HS-5 (cell line): Measurements from ENCODE around the gene ELMO3.

Experiments used
- DNase-seq: peaks from one replicate; pipeline ENCODE4 v3.0.0-alpha.2; 2012; ENCODE audit warnings: low read depth

The ELMO3 gene

GRCh38 chr16:67199808-67200198 is 872 bp downstream of the ELMO3 start:
- DNase-seq: no peak

DNA sequence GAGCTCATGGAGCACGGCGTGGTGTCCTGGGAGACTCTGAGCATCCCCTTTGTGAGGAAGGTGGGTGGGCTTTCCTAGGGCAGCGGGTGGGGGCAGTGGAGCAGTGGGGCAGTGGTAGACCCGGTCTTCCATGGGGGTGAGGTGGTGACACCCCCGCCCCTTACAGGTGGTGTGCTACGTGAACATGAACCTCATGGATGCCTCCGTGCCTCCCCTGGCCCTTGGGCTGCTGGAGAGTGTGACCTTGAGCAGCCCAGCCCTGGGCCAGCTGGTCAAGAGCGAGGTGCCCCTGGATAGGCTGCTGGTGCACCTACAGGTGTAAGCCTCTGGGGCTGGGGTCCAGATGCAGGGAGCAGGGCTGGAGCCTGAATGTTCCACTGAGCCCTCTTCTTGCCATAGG is 1.6 kb downstream of the ELMO3 start:
- no peak for DNase-seq

DNA sequence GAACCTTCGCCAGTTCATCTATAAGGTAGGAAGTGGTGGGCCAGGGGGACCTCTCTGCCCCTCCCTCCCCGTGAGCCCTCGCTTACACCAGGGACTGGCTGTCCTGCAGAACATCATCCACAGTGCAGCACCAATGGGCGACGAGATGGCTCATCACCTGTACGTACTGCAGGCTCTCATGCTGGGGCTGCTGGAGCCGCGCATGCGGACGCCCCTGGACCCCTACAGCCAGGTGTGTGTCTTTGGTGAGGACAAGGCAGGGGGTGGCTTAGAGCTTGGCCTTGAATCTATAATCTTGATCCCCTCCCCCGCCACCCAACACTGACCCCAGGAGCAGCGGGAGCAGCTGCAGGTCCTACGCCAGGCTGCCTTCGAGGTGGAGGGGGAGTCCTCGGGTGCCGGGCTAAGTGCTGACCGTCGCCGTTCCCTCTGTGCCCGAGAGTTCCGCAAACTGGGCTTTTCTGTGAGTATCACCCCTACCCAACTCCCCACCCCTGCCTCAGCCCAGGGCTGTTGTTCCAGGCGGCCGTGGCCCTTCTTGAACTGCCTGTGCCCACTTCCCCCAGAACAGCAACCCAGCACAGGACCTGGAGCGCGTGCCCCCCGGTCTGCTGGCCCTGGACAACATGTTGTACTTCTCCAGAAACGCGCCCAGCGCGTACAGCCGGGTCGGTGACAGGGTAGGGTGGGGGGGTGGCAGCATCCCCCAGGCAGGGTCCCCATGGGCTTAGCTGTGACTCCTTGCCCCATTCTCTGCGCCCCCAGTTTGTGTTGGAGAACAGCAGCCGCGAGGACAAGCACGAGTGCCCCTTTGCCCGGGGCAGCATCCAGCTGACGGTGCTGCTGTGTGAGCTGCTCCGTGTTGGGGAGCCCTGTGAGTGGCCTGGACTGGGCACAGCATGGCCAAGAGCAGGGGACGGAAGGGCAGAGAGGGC is 2.7 kb downstream of the ELMO3 start:
- no peak for DNase-seq

DNA sequence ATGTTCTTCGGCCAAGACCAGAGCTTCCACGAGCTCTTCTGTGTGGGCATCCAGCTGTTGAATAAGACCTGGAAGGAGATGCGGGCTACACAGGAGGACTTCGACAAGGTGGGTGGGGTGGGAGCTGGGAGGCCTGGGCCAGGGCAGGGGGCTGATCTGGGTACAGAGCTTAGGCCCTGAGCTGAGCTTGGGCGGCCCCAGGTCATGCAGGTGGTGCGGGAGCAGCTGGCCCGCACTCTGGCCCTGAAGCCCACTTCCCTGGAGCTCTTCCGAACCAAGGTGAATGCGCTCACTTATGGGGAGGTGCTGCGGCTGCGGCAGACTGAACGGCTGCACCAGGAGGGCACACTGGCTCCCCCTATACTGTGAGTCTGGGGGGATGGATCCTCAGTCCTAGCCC is 3.5 kb downstream of the ELMO3 start:
- no peak for DNase-seq

GRCh38 chr16:67202956-67203493 is 4.1 kb downstream of the ELMO3 start:
- no peak for DNase-seq

DNA sequence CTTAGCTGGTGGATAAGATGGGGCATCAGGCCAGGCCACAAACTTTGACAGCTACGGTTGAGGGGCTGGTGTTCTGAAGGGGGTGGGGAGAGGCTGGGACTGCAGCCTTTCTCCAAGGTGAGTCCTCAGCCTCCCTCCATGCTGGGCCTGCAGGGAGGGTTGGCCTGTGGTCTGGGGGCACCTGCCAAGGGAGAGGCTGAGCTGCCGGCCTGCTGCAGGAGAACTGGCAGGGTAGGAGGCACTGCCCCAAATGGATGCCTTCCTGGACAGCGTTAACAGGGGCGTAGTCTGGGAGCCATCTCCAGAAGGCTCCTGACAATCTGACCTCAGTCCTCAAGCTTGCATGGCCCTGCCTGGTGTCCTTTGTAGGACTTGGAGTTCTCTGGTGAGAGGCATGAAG is 5.1 kb downstream of the ELMO3 start:
- DNase-seq: no peak

GRCh38 chr16:67206129-67206837 is 7.4 kb downstream of the ELMO3 start:
- no peak for DNase-seq

DNA sequence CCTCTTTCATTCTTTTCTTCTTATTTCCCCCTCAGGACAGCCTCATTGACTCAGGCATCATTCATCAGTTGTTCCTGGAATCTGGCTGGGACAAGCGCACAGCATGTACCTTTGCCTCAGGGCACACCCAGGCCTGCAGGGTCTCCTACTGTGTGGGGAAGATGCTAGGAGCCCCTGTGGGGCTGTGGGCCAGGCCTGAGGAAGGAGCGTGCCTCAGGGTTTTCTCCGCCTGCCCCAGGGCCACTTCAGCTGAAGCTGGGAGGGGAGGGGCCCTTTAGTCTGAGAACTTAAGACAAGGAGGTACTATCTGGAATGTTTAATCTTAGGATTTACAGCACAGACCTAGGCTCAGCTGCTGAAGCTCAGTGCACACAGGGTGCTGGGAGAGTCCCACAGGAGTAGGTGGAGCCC is 7.9 kb downstream of the ELMO3 start:
- no peak for DNase-seq

DNA sequence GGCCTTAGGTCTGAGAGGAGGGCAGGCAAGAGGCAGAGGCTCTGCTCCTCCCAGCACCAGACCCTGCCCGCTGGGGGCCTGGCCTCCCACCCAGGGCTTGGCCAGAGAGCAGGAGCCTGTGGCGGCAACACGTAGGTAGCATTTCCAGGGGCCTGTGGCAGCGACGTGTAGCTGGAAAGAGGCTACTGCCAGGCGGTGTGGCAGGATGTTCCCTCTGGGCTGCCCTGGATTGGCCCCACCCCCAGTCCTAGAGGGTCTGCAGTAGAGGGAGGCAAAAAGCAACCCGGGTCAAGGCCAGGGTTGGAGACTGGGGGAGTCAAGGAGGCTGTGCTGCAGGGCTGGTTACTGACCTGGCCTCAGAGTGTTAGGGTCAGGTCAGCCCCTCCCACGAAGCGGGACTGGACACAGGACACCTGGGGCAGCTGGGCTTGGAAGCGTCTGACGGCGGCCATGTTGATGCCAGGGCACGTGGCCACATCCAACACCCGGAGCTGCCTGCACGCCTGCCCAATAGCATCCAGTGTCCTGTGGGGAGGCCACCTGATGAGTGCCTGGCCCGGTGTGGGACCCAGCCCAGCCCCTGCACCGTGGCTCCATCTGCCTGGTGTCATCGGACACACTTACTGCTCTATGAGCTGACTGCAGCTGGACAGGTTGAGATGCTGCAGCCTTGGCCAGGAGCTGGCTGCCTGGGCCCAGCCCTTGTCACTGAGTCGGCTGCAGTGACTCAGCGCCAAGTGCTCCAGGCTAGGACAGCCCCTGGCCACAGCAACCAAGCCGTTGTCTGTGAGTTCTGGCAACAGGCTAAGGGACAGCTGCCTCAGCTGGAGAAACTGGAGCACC is 8.5 kb downstream of the ELMO3 start:
- DNase-seq: no peak

DNA sequence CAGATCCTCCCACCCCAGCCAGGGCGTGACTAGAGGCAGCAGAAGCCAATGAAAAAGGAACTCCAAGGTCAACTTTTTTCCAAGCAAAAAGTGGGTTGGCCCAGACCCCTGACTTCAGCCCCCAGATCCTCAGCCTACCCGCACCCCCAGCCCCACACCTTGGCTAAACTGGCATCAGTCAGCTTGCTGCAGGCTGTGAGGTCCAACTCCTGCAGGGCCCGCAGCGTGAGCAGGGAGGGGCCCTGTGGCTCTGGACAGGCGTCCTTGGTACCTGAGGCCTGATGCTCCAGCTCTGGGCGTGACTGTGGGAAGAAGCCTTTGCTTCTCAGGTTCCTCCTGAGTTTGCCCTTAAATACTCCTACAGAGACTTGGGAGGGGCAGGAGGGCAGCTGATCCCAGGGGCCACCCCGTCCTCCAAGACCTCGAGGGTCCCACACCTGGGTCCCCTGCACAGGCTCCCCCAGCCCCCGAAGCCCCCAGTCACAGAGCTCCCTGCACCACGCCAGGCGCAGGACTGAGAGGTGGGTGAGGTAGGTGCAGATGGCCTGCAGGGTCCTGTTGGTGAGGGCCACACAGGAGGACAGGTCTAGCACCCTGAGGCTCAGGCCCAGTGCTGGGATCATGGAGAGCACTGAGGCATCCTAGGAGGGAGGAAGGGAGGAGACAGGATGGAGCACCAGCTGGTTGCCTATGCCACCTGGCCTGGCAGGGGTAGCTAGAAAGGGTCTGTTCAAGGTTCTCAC is 9.4 kb downstream of the ELMO3 start:
- no peak for DNase-seq

- DNase-seq: no peak
These were observed 10.6 kb downstream of the ELMO3 start for GRCh38 chr16:67209565-67209964.

- DNase-seq: no peak
These were observed 11.4 kb downstream of the ELMO3 start for GRCh38 chr16:67210069-67210937.

DNA sequence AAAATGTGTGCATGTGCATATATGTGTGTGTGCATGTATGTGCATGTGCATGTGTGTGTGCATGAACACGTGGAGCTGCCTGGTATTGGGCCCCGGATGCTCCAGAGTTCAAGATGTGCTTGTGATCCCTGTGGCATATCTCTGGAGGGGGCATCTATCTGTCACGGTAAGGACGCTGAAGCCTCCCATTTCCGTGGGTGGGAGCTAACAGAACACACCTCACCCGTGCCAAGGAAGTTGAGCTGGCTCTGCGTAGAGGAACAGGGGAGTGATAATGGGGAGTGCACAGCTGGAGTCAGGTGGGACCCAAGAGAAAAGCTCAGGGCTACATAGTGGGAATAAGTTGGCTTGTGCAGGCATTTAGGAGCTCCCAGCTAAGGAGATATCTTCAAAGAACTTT is 12.7 kb downstream of the ELMO3 start:
- DNase-seq: no peak

- DNase-seq: no peak
These were observed 13.8 kb downstream of the ELMO3 start for GRCh38 chr16:67212766-67213165.

- no peak for DNase-seq
These were observed 14.5 kb downstream of the ELMO3 start for GRCh38 chr16:67213197-67214019.

DNA sequence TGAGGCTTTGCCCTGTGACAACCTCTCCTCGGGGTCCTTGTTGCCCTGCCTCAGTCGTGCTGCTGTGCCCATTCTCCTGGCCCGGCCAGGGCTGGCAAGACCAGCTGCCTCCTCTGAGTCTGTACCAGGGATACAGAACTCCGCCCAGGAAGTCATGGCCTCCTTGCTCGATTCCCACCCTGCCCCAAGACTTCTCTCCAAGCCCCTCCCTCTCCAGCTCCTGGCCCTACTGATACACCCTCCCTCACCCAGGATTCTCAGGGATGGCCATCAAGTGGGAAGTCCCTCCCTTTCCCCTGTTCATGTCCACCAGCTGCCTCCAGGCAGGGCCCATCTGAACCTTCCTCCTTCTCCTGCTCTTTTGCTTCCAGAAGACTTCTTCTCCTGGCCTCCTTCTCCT is 16.8 kb downstream of the ELMO3 start:
- DNase-seq: no peak

DNA sequence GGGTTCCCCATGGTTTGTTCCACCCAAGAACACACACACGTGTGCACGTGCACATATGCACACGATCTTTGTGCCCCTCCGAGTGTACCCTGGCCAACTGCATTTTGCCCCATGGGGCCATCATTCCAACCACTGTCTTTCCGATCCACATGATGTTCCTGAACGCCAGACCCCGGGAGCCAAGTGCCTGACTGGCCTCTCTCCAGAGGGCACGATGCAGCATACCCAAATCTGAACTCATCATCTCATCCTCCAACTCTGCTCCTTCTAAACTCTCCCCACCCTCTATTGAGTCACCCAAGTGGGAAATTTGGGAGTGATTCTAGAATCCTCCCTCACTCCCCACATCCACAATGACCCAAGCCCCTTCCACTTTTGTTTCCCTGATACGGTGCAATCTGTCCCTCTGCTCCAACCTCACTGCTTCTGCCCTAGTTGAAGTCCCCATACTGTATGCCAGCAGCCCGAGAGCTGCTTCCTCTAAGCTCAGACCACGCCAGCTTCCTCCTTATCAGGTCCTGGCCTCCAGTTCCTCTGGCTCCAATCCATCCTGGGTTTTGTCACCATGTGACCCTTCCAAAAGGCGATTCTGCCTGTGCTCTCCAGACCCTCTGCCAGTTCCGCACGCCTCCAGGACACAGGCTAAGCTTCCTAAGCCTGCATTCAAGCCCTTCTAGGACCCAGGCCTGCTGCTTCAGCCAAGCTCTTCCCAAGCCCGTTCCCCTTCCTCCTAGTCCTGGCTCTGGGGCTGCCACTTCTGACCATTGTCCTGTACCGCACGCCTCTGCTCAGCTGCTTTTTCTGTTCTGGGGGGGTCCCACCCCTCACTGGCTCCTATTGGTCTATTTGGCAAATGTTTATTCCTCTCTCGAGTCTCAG is 17.9 kb downstream of the ELMO3 start:
- DNase-seq: no peak

GRCh38 chr16:67223992-67224391 is 25.1 kb downstream of the ELMO3 start:
- no peak for DNase-seq
